Neuronal stem cell (in vitro differentiated cells): ENCODE data around the gene CACNA2D4.

ENCODE experiments used
- DNase-seq: peaks from one replicate; pipeline ENCODE4 v3.0.0-alpha.2; 2013; ENCODE audit warnings: low spot score
- H2AFZ ChIP-seq: one replicate; pipeline ENCODE4 v1.6.1; 2013; ENCODE audit warnings: mild to moderate bottlenecking, low read length, inconsistent platforms
- H2AK5ac ChIP-seq: 2 replicates; pipeline ENCODE4 v1.6.1; 2013; ENCODE audit warnings: low read depth, mild to moderate bottlenecking, inconsistent platforms, low read length, moderate library complexity, mixed read lengths
- H2BK120ac ChIP-seq: 2 replicates; pipeline ENCODE4 v1.6.1; 2013; ENCODE audit warnings: low read depth, mild to moderate bottlenecking, inconsistent platforms, low read length, moderate library complexity, mixed read lengths
- H2BK12ac ChIP-seq: one replicate; pipeline ENCODE4 v1.6.1; 2013; ENCODE audit warnings: low read length, inconsistent platforms
- H2BK15ac ChIP-seq: 2 replicates; pipeline ENCODE4 v1.6.1; 2013; ENCODE audit warnings: mild to moderate bottlenecking, low read length, inconsistent platforms, mixed read lengths
- H2BK5ac ChIP-seq: one replicate; pipeline ENCODE4 v1.6.1; 2013; ENCODE audit warnings: inconsistent platforms, mild to moderate bottlenecking, low read length, moderate library complexity
- H3K14ac ChIP-seq: one replicate; pipeline ENCODE4 v1.6.1; 2013; ENCODE audit warnings: low read length, inconsistent platforms
- H3K18ac ChIP-seq: 2 replicates; pipeline ENCODE4 v1.6.1; 2013; ENCODE audit warnings: low read length, inconsistent platforms
- H3K23ac ChIP-seq: 2 replicates; pipeline ENCODE4 v1.6.1; 2013; ENCODE audit warnings: low read depth, mild to moderate bottlenecking, mixed read lengths, low read length, inconsistent platforms; ENCODE audit not compliant: poor library complexity
- H3K27ac ChIP-seq: replicated peaks from 3 replicates; pipeline ENCODE4 v1.5.1; 2013; ENCODE audit warnings: low read length, inconsistent platforms
- H3K27me3 ChIP-seq, 3 experiments: 2 replicates each; pipeline ENCODE4 v1.6.1; 2013; ENCODE audit warnings: low read length in 3 of 3, mild to moderate bottlenecking in 2 of 3, inconsistent platforms in 1 of 3, low read depth in 1 of 3, mixed read lengths in 1 of 3, moderate library complexity in 1 of 3; ENCODE audit not compliant: control insufficient read depth in 3 of 3, insufficient read depth in 3 of 3
- H3K36me3 ChIP-seq, 2 donors: replicated peaks in 1 of 2; 2 replicates each; pipeline ENCODE4 v1.6.1; 2013; ENCODE audit warnings: low read length in 2 of 2; ENCODE audit not compliant: control insufficient read depth in 2 of 2, insufficient read depth in 2 of 2
- H3K4ac ChIP-seq: 2 replicates; pipeline ENCODE4 v1.6.1; 2013; ENCODE audit warnings: inconsistent platforms, mild to moderate bottlenecking, low read length, moderate library complexity
- H3K4me1 ChIP-seq, 2 donors: 1 replicate in 1 of 2; 2 replicates in 1 of 2; pipeline ENCODE4 v1.6.1; 2013; ENCODE audit warnings: low read length in 2 of 2, low read depth in 1 of 2; ENCODE audit not compliant: control insufficient read depth in 2 of 2, insufficient read depth in 1 of 2
- H3K4me2 ChIP-seq: one replicate; pipeline ENCODE4 v1.6.1; 2013; ENCODE audit warnings: mild to moderate bottlenecking, low read length, inconsistent platforms; ENCODE audit not compliant: insufficient read depth, poor library complexity, severe bottlenecking
- H3K4me3 ChIP-seq, 2 donors: 2 replicates each; pipeline ENCODE4 v1.5.1; 2013; ENCODE audit warnings: low read length in 2 of 2, mild to moderate bottlenecking in 2 of 2, inconsistent platforms in 1 of 2, moderate library complexity in 1 of 2
- H3K79me1 ChIP-seq: one replicate; pipeline ENCODE4 v1.6.1; 2013; ENCODE audit warnings: low read depth, mild to moderate bottlenecking, inconsistent platforms, low read length, moderate library complexity
- H3K9ac ChIP-seq: one replicate; pipeline ENCODE4 v1.6.1; 2013; ENCODE audit warnings: mild to moderate bottlenecking, low read depth, low read length, inconsistent platforms; ENCODE audit not compliant: poor library complexity
- H3K9me3 ChIP-seq, 2 donors: replicated peaks in 1 of 2; 2 replicates each; pipeline versions ENCODE3 to v1.6.1; 2013; ENCODE audit warnings: low read length in 2 of 2, mild to moderate bottlenecking in 2 of 2, inconsistent platforms in 1 of 2, low read depth in 1 of 2, mixed read lengths in 1 of 2, moderate library complexity in 1 of 2; ENCODE audit not compliant: control insufficient read depth in 2 of 2, insufficient read depth in 1 of 2
- H4K8ac ChIP-seq: one replicate; pipeline ENCODE4 v1.6.1; 2013; ENCODE audit warnings: low read depth, mild to moderate bottlenecking, inconsistent platforms, low read length, moderate library complexity
- H4K91ac ChIP-seq: one replicate; pipeline ENCODE4 v1.6.1; 2013; ENCODE audit warnings: low read length, low read depth, mild to moderate bottlenecking, inconsistent platforms; ENCODE audit not compliant: poor library complexity
- WGBS, 2 donors: extraction: QIAGEN DNeasy Blood & Tissue Kit; methylation state at CpG; one replicate each; pipeline ENCODE4 v1.1.7; 2013; ENCODE audit warnings: missing lambda C conversion rate in 2 of 2, mixed read lengths in 1 of 2; ENCODE audit not compliant: insufficient read length in 2 of 2, insufficient replicate concordance in 1 of 2; ENCODE audit errors: extremely low coverage in 2 of 2; 5-methylcytosine and 5-hydroxymethylcytosine counted together

CACNA2D4 gene

GRCh38 chr12:1935700-1936378 is 17.4 kb upstream of the CACNA2D4 start:
- no peak overlapping the region for H2BK15ac ChIP-seq
- H3K9ac ChIP-seq: no peak overlapping the region
- H4K8ac ChIP-seq: no peak overlapping the region
- H3K18ac ChIP-seq: no peak overlapping the region
- H2BK5ac ChIP-seq: no peak overlapping the region
- no peaks in the 10 kb centered on the region for H3K79me1 ChIP-seq
- DNase-seq: no peak
- H3K23ac ChIP-seq: no peak overlapping the region
- H3K27ac ChIP-seq: no peak overlapping the region
- no peak overlapping the region for H3K4me2 ChIP-seq
- H2BK12ac ChIP-seq: no peak overlapping the region
- H3K4ac ChIP-seq: no peak overlapping the region
- H3K4me3 ChIP-seq: no peak overlapping the region
- no peaks in the 10 kb centered on the region for H3K27me3 ChIP-seq
- no peak overlapping the region for H3K14ac ChIP-seq
- H4K91ac ChIP-seq: no peak overlapping the region
- H3K4me1 ChIP-seq: peaks cover 0 to 14% of the 10 kb centered on the region in 2 donors
- H2BK120ac ChIP-seq: no peak overlapping the region
- H2AFZ ChIP-seq: no peak overlapping the region
- peaks cover 0 to 5% of the 10 kb centered on the region in 2 donors for H3K9me3 ChIP-seq
- H2AK5ac ChIP-seq: no peak overlapping the region
- no CpG with 5 or more reads among the region's 21 CpGs for WGBS, 2 donors
- peaks cover 0 to 33% of the 10 kb centered on the region in 2 donors for H3K36me3 ChIP-seq

GRCh38 chr12:1935242-1935641 is 16.8 kb upstream of the CACNA2D4 start:
- peaks cover 0 to 5% of the 10 kb centered on the region in 2 donors for H3K9me3 ChIP-seq
- H2BK5ac ChIP-seq: no peak overlapping the region
- H4K91ac ChIP-seq: no peak overlapping the region
- H3K79me1 ChIP-seq: no peaks in the 10 kb centered on the region
- peak overlapping the region; percentile 29 for H3K18ac ChIP-seq
- no peak overlapping the region for H3K23ac ChIP-seq
- peaks cover 0 to 29% of the 10 kb centered on the region in 2 donors for H3K36me3 ChIP-seq
- H3K4me2 ChIP-seq: no peak overlapping the region
- H3K4ac ChIP-seq: no peak overlapping the region
- no peak overlapping the region for H2BK120ac ChIP-seq
- H3K27me3 ChIP-seq: no peaks in the 10 kb centered on the region
- H3K4me1 ChIP-seq: peaks cover 0 to 14% of the 10 kb centered on the region in 2 donors
- H3K27ac ChIP-seq: no peak overlapping the region
- H2AFZ ChIP-seq: no peak overlapping the region
- no peak overlapping the region for H2BK12ac ChIP-seq
- H2BK15ac ChIP-seq: peak overlapping the region; percentile 44
- DNase-seq: no peak
- no peak overlapping the region for H3K14ac ChIP-seq
- H3K9ac ChIP-seq: no peak overlapping the region
- no CpG with 5 or more reads among the region's 10 CpGs for WGBS, 2 donors
- no peak overlapping the region for H2AK5ac ChIP-seq
- no peak overlapping the region for H3K4me3 ChIP-seq
- H4K8ac ChIP-seq: no peak overlapping the region

- Histone ChIP-seq H3K79me1 (no peaks in the 10 kb centered on the region), H3K4me2 (no peak overlapping the region), H3K4ac (no peak overlapping the region), H3K18ac (peak overlapping the region; percentile 29), H4K8ac (no peak overlapping the region), H2BK15ac (peak overlapping the region; percentile 44), H3K23ac (no peak overlapping the region), H2BK120ac (no peak overlapping the region), H3K4me1 (peaks cover 0 to 14% of the 10 kb centered on the region in 2 donors), H3K9me3 (peaks cover 0 to 5% of the 10 kb centered on the region in 2 donors), H3K27ac (no peak overlapping the region), H2BK5ac (no peak overlapping the region), H3K36me3 (peaks cover 0 to 28% of the 10 kb centered on the region in 2 donors), H4K91ac (no peak overlapping the region), H3K4me3 (no peak overlapping the region), H2AK5ac (no peak overlapping the region), H2BK12ac (no peak overlapping the region), H3K27me3 (no peaks in the 10 kb centered on the region), H3K9ac (no peak overlapping the region), H3K14ac (no peak overlapping the region), H2AFZ (no peak overlapping the region)
- WGBS, 2 donors: 100% methylated on average over 1 of the region's 12 CpGs; no CpG with 5 or more reads in 1 of the 2 donors
- no peak for DNase-seq
Measured at GRCh38 chr12:1934831-1935230, 16.4 kb upstream of the CACNA2D4 start.

GRCh38 chr12:1934068-1934467 is 15.6 kb upstream of the CACNA2D4 start:
- H4K91ac ChIP-seq: peak overlapping the region; percentile 24
- H3K4me3 ChIP-seq: no peak overlapping the region
- DNase-seq: no peak
- no peaks in the 10 kb centered on the region for H3K27me3 ChIP-seq
- H3K4me1 ChIP-seq: peaks cover 0 to 12% of the 10 kb centered on the region in 2 donors
- H3K9me3 ChIP-seq: peaks cover 0 to 5% of the 10 kb centered on the region in 2 donors
- H3K79me1 ChIP-seq: no peaks in the 10 kb centered on the region
- no peak overlapping the region for H3K27ac ChIP-seq
- no peak overlapping the region for H2AK5ac ChIP-seq
- H2BK15ac ChIP-seq: no peak overlapping the region
- peak overlapping the region; percentile 54 for H3K18ac ChIP-seq
- no CpG with 5 or more reads among the region's 5 CpGs for WGBS, 2 donors
- no peak overlapping the region for H4K8ac ChIP-seq
- peaks cover 0 to 20% of the 10 kb centered on the region in 2 donors for H3K36me3 ChIP-seq
- H3K4ac ChIP-seq: no peak overlapping the region
- no peak overlapping the region for H3K23ac ChIP-seq
- no peak overlapping the region for H2BK5ac ChIP-seq
- H2BK120ac ChIP-seq: no peak overlapping the region
- no peak overlapping the region for H3K4me2 ChIP-seq
- no peak overlapping the region for H3K9ac ChIP-seq
- no peak overlapping the region for H2BK12ac ChIP-seq
- no peak overlapping the region for H3K14ac ChIP-seq
- no peak overlapping the region for H2AFZ ChIP-seq
